Measurements from ENCODE around the gene PGS1.

PGS1 gene

GRCh38 chr17:78428025-78428575, 49.7 kb downstream of the PGS1 start:
- no peak for DNase-seq

DNA sequence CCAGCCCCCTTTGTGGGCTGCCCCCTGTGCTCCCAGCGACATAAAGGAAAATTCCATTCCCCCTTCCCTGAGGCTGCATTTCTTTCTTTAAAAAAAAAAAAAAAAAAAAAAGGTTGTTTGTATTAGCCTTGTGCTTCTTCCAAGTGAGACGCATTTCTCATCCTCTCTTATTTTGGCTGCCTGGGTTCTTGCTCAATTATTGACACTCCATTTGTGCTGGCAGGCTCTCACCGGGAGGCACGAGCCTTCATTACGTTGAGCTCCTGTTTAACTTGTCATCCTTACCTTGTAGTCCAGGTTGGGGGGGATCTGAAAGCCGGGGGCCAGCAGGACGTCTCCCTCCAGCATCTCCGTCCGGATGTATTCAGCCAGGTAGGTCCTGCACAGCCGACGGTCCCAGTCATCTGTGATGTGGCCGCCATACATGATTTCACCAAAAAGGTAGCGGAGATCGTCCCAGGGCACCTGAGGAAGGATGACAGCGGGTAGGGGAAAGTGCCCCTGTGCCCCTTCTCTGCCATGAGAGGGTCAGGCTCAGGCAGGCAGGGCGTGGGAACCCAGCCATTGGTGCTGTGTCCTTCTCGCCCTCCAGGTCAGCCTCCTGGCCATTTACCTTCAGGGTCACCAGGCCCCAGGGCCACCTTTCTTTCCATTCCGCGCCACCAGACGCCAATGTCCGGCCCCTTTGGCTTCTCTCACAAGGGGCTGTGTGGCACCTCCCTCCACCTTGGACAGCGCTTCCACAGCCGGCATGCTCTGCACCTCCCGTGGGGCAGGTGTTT, 50.6 kb downstream of the PGS1 start:
- DNase-seq: no peak

GRCh38 chr17:78429618-78429995, 51.2 kb downstream of the PGS1 start:
- DNase-seq: no peak

DNA sequence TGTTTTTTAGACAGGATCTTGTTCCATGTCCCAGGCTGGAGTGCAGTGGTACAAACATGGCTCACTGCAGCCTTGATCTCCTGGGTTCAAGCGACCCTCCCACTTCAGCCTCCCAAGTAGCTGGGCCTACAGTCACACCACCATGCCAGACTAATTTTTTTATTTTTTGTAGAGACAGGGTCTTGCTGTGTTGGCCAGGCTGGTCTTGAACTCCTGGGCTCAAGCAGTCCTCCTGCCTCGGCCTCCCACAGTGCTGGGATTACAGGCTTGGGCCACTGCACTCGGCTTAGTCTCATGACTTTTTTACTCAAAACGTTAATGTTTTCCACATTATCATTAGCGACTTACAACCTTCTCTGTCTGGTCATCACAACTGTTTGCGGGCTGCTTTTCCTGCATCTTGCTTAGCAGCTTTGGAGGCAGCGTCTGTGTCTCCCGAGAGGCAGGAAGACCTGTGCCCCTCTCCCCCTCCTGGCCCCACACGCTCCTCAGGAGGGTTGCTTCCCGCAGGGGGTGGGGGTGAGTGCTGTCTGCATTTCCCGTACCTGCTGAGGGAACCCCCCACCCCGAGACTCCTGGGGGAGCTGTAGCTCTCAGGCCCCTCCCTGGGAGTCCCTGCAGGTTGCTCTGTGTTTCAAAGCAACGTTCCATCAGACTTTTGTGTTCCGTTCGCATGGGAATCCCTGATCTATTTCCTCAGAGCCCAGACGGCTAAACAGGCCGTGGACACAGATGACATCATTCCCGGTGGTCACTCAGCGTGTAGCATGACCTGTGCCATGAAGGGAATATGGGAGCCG, 52.6 kb downstream of the PGS1 start:
- no peak for DNase-seq

DNA sequence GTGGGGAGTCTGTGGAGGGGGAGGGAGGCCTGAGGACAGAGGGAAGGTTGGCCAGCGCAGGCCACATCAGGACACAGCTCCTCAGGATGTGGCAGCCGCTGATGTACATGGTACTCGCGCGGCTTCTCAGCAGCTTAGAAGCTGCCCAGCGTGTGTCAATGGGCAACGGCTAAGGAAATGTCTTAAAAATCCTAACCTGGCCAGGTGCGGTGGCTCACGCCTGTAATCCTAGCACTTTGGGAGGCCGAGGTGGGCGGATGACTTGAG, 53.2 kb downstream of the PGS1 start:
- DNase-seq: no peak

- no peak for DNase-seq
These were observed 54.0 kb downstream of the PGS1 start for GRCh38 chr17:78432226-78433012.

DNA sequence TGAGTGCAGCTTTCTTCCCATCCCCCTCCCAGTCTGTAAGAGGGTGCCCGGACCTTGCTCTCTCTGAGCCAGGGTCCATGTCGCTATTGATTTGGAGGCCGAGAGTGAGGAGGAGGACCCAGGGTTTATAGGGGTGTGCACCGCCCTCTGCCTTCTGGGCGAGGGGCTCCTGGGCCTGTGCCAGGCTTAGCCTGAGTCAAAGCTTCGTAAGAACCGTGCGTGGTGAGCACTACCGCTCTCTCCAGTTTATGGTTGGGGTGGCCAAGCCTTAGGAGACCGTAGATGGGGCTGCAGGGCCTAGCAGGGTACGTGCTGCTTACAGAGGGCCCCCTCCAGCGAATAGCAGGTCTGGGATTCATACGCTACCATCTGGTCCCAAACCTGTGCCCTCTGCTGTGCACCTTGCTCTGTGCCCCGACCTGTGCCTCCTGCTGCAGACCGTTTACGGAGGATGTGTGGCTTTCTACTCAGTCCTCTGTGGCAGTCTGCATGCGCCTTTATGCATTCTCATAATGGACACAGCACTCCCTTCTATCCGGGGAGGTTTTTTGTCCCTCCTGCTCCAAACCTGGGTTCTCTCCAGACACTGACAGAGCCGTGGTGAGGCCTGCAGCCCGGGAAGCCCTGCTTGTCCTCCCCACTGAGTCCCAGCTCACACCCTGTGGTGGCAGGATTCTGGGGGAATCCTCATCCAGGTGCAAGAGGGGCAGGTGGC, 54.7 kb downstream of the PGS1 start:
- DNase-seq: no peak

DNA sequence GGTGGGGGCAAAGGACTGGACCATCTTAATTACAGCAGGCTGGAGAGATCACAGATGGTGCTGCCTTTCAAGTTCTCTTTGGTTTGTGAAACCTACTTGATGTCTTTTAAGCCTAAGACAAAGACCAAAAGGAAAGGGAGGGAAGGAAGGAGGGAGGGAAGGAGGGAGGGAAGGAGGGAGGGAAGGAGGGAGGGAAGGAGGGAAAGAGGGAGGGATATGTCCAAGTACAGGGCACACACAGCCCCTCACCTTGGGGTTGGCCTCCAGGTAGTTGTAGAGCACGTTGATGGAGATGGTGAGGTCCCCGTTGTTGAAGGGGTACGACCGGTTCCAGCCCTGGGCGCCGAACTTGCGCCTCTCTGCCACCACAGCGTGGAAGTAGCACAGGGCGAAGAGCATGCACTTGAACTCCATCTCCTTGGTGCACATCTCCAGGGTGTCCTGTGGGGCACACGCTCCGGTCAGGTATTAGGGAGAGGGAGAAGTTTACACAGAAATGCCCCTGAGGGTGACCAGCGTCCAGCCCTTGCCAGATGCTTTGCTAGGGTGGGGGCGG, 55.4 kb downstream of the PGS1 start:
- no peak for DNase-seq

GRCh38 chr17:78434455-78435329, 56.2 kb downstream of the PGS1 start:
- DNase-seq: no peak

- DNase-seq: no peak
These were observed 57.0 kb downstream of the PGS1 start for GRCh38 chr17:78435330-78436005.

- no peak for DNase-seq
These were observed 59.2 kb downstream of the PGS1 start for GRCh38 chr17:78437508-78438169.

DNA sequence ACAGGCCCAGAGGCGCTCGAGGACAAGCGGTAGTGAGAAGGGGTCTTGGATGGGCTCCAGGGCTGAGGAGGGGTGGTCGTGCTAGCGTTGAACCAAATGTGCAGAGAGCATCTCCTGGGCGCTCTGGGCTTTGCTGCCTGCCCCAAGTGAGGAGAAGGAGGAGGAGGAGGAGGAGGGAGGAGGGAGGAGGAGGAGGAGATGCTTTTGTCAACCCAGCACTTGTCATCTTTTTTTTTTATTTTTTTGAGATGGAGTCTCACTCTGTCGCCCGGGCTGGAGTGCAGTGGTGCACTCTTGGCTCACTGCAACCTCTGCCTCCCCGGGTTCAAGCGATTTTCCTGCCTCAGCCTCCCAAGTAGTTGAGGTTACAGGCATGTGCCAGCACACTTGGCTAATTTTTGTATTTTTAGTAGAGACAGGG, 59.8 kb downstream of the PGS1 start:
- no peak for DNase-seq

DNA sequence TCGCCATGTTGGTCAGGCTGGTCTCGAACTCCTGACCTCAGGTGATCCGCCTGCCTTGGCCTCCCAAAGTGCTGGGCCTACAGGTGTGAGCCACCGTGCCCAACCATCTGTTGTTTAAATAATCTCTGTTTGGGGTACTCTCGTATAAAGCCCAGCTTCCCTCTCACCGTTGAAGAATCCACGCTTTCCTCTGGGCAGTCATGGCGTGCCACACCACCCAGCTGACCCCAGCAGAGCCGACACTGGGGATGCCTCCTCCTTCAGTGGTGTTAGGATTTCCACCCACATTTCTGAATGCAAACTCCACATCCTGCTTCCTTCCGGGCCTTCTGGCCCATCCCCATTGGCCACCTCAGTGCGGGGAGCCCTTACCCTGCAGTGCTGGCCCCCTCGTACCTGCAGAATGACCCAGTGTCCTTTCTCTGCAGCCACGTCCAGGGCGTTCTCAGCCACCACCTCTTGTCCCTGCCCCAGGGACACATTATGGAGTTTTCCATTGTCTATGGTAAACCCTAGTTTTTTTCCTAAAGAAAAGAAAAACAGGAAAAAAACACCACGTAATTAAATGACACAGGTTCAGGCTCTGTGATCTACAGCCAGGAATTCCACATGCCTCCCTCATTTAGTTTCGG, 60.4 kb downstream of the PGS1 start:
- DNase-seq: no peak

GRCh38 chr17:78441271-78441971, 63.0 kb downstream of the PGS1 start:
- DNase-seq: no peak

GRCh38 chr17:78442648-78443218, 64.3 kb downstream of the PGS1 start:
- no peak for DNase-seq

DNA sequence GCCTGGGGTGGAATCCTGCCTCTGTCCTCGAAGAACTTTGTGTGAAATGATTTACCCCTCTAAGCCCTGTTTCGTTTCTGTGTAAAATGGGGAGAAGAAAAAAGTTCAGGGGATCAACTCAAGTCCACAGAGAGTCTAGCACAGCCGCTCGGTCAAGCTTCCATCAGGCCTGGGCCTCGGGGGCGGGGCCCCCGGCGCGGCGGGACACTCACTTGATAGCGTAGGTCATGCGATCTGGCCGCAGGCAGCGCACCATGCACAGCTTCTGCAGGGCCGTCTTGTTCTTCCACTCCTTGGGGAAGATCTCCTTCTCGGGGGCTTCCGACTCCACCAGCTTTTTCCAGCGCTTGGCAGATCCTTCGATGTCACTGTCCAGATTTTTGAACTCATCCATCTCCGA, 65.9 kb downstream of the PGS1 start:
- DNase-seq: no peak

DNA sequence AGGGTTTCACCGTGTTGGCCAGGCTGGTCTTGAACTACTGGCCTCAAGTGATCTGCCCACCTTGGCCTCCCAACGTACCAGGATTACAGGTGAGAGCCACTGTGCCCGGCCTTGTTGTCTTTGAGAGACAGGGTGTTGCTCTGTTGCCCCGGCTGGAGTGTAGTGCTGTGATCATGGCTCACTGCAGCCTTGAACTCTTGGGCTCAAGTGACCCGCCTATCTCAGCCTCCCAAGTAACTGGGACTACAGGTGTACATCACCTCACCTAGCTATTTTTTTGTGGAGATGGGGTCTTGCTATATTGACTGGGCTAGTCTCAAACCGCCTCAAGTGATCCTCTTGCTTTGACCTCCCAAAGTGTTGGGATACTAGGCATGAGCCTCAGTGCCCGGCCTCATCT, 68.4 kb downstream of the PGS1 start:
- DNase-seq: no peak

- no peak for DNase-seq
These were observed 70.0 kb downstream of the PGS1 start for GRCh38 chr17:78448356-78448993.

Data from EL (cell line).